Transverse colon (tissue), 4 donors: ENCODE results near the gene MRPL14. TPM values are rescaled to one million over a fixed set of nuclear protein-coding genes. Genes with fewer than 3 reads are reported as not detected.
A peak's percentile ranks its signal among the peaks of the same experiment; 100 is the strongest.

Experiments used
- DNase-seq: peaks from one replicate; pipeline ENCODE4 v3.0.0-alpha.2; 2019
- H3K27ac ChIP-seq, 4 donors: fragments of 200-600 bp; sonication (generic); 2 replicates each; pipeline ENCODE4 v1.5.1; 2016 to 2018; ENCODE audit warnings: inconsistent platforms in 4 of 4
- H3K27me3 ChIP-seq: fragments of 200-600 bp; sonication (generic); 2 replicates; pipeline ENCODE4 v1.5.1; 2017; ENCODE audit warnings: inconsistent platforms
- H3K36me3 ChIP-seq, 4 donors: fragments of 200-600 bp; sonication (generic); 2 replicates each; pipeline ENCODE4 v1.5.1; 2017 to 2019; ENCODE audit warnings: inconsistent platforms in 4 of 4
- H3K4me1 ChIP-seq, 4 donors: fragments of 200-600 bp; sonication (generic); 2 replicates each; pipeline ENCODE4 v1.5.1; 2017 to 2020; ENCODE audit warnings: inconsistent platforms in 4 of 4
- H3K4me3 ChIP-seq, 4 donors: fragments of 200-600 bp; sonication (generic); 1 replicate in 1 of 4; 2 replicates in 3 of 4; pipeline versions ENCODE4 v1.5.1 to v1.6.1; 2017 to 2019; ENCODE audit warnings: inconsistent platforms in 4 of 4
- H3K9me3 ChIP-seq, 2 donors: fragments of 200-600 bp; sonication (generic); 2 replicates each; pipeline ENCODE4 v1.5.1; 2017 to 2019; ENCODE audit warnings: inconsistent platforms in 2 of 2
- EP300 ChIP-seq: sonication (generic); formaldehyde crosslinking; IDR thresholded peaks from one replicate; pipeline ENCODE4 v1.6.1; 2017; ENCODE audit warnings: antibody characterized with exemption, low read depth
- POLR2A ChIP-seq: fragments of 450-650 bp; IDR thresholded peaks from one replicate; pipeline ENCODE4 v1.6.1; 2016; ENCODE audit warnings: antibody characterized with exemption, mild to moderate bottlenecking, moderate library complexity
- POLR2AphosphoS5 ChIP-seq, 3 donors: sonication (generic); formaldehyde crosslinking; IDR thresholded peaks; one replicate each; pipeline ENCODE4 v1.6.1; 2016; ENCODE audit warnings: antibody characterized with exemption in 3 of 3
- WGBS, 2 donors: methylation state at CpG; one replicate each; pipeline ENCODE4 v1.1.5; 2018; ENCODE audit warnings: low coverage in 1 of 2; 5-methylcytosine and 5-hydroxymethylcytosine counted together
- in situ Hi-C, 4 donors: fragments of 200-750 bp; cut with MboI; loops; one replicate each; pipeline versions ENCODE4 v1.15.0 to v1.15.1; 2017; ENCODE audit warnings: low sequenced_read_pairs in 3 of 4, low pct_ligation_motif_present in 1 of 4, low pct_unique_long_range_greater_than_20kb in 1 of 4
- intact Hi-C: fragments of 100-400 bp; cut with DNase I; formaldehyde crosslinking; loops from one replicate; pipeline ENCODE4 v1.15.1; 2023; ENCODE audit warnings: low total_unique reads
- total RNA-seq, 4 donors: library from RNA; depleted of rRNA; stranded (reverse); fragments of >200 nt; gene quantifications; one replicate each; pipeline ENCODE4 v1.1.0, GENCODE V29; 2016
- TF ChIP-seq, protein P1 (sequence below), 5 experiments: fragments of 200-600 bp in 3 of 5; fragments of 450-650 bp in 2 of 5; sonication (generic) in 3 of 5; IDR thresholded peaks; 1 replicate in 2 of 5; 2 replicates in 3 of 5; pipeline ENCODE4 v1.5.1; 2016 to 2017; ENCODE audit warnings: antibody characterized with exemption in 5 of 5, inconsistent platforms in 3 of 5, mild to moderate bottlenecking in 2 of 5, moderate library complexity in 1 of 5

The MRPL14 gene
- total RNA-seq, 4 donors from 2014 or later, result 15.5 to 54.6 (median 45.9) TPM

DNA sequence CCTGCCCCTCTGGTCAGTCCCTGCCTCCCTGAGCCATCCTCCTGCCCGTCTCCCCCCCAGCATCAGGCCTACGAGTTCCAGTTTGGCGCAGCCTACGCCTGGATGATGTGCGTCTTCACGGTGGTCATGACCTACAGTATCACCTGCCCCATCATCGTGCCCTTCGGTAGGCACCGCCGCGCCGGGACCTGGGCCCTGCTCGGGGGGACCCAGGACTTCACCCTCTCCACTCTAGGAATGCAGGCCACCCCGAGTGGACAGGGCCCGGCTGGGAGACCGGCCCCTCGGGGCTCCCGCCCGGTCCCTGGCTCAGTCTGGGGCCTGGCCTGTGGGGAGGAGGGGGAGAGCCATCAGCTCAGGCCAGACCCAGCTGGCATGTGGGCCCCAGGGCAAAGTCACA is 25.3 kb upstream of the MRPL14 start:
- Histone ChIP-seq H3K27me3 (no peaks in the 10 kb centered on the region), H3K36me3 (peaks cover 0 to 10% (median 3%) of the 10 kb centered on the region in 4 donors), H3K4me1 (peaks cover 3 to 9% (median 7%) of the 10 kb centered on the region in 4 donors), H3K4me3 (no peak overlapping the region), H3K27ac (no peak overlapping the region), H3K9me3 (no peaks in the 10 kb centered on the region)
- no peak for DNase-seq
- WGBS, 2 donors, result 90 to 92% methylated on average over 5 to 15 of the region's 19 CpGs
- in situ Hi-C loops, result loop anchor here in 2 of 4 donors (5.0 to 25.0 kb wide), 2 partner anchors 50 to 185 kb away; partner anchors contain the start of gene SPATS1 (in 2 of the 2)
- TF ChIP-seq POLR2AphosphoS5 (IDR thresholded peaks at IDR 0.05), result no peak
- TF ChIP-seq EP300, result no peak
- no peak for TF ChIP-seq POLR2A
- TF ChIP-seq, protein P1, sequence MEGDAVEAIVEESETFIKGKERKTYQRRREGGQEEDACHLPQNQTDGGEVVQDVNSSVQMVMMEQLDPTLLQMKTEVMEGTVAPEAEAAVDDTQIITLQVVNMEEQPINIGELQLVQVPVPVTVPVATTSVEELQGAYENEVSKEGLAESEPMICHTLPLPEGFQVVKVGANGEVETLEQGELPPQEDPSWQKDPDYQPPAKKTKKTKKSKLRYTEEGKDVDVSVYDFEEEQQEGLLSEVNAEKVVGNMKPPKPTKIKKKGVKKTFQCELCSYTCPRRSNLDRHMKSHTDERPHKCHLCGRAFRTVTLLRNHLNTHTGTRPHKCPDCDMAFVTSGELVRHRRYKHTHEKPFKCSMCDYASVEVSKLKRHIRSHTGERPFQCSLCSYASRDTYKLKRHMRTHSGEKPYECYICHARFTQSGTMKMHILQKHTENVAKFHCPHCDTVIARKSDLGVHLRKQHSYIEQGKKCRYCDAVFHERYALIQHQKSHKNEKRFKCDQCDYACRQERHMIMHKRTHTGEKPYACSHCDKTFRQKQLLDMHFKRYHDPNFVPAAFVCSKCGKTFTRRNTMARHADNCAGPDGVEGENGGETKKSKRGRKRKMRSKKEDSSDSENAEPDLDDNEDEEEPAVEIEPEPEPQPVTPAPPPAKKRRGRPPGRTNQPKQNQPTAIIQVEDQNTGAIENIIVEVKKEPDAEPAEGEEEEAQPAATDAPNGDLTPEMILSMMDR (IDR thresholded peaks at IDR 0.05), result no peak
- intact Hi-C loops, result loop anchor here (5.0 kb wide), 1 partner anchor 385 kb away; no protein-coding TSS in a partner anchor

DNA sequence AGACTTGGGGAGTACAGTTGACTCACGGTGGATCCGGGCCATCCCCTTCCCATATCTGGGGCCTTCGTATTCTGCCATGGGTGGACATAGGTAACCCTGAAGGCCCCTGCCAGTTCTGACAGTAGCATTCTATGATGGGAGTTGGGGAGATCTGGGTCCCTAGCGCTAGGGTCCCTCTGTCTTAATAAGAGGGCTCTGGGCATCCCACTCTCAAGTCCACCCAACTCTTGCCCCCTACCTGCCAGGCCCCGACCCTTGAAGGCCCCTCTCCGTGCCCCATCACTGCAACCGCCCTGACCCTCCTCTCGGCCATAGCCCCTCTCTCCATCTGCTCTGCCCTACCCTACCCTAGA is 24.8 kb upstream of the MRPL14 start:
- H3K4me1 ChIP-seq, result peaks cover 3 to 9% (median 7%) of the 10 kb centered on the region in 4 donors
- intact Hi-C loops, result loop anchor here (5.0 kb wide), 1 partner anchor 385 kb away; no protein-coding TSS in a partner anchor
- TF ChIP-seq POLR2AphosphoS5 (IDR thresholded peaks at IDR 0.05) (no peak), EP300 (no peak), POLR2A (no peak)
- TF ChIP-seq, protein P1 (IDR thresholded peaks at IDR 0.05), result peak in 1 of 5 experiments; percentile 14
- H3K27me3 ChIP-seq, result no peaks in the 10 kb centered on the region
- H3K27ac ChIP-seq, result no peak overlapping the region
- no peak for DNase-seq
- H3K4me3 ChIP-seq, result no peak overlapping the region
- in situ Hi-C loops, result loop anchor here in 2 of 4 donors (5.0 to 25.0 kb wide), 2 partner anchors 50 to 185 kb away; partner anchors contain the start of gene SPATS1 (in 2 of the 2)
- H3K9me3 ChIP-seq, result no peaks in the 10 kb centered on the region
- H3K36me3 ChIP-seq, result peaks cover 0 to 14% (median 3%) of the 10 kb centered on the region in 4 donors
- WGBS, 2 donors, result 58% methylated on average over 7 of the region's 8 CpGs; no CpG with 5 or more reads in 1 of the 2 donors

DNA sequence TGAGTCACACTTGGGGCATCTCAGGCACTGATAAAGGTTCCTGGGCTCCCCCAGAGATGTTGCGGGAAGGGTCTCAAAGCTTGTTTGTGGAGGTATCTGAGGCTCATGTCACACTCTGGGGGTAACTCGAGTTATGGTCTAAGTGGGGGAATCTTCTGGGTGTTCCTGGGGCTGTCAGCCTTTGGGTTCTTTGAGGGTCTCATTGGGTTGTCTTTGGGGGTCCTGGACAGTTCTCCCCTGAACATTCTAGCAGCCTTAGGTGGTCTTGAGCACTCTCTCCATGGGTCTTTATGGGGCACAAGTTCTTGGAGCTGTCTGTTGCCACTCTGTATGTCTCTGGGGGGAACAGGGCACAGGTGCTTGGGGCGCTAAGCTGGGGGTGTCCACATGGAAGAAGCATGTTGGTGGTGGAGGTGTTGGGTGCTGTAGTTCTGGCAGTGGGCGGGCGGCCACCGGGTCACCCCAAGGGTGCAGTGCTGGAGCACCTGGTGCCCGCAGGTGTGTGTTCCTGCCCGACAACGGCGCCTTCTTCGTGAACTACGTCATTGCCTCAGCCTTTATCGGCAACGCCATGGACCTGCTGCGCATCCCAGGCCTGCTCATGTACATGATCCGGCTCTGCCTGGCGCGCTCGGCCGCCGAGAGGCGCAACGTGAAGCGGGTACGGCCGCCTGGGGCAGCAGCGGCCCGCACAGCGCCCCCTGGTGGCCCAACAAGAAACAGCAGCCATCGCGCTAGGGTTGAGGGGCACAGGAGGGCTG is 24.3 kb upstream of the MRPL14 start:
- H3K36me3 ChIP-seq, result peaks cover 0 to 14% (median 3%) of the 10 kb centered on the region in 4 donors
- no peaks in the 10 kb centered on the region for H3K9me3 ChIP-seq
- no peak overlapping the region for H3K27ac ChIP-seq
- peak; percentile 79 for DNase-seq
- in situ Hi-C loops (loop anchor here in 2 of 4 donors (5.0 to 25.0 kb wide), 2 partner anchors 49 to 186 kb away; partner anchors contain the start of gene SPATS1 (in 2 of the 2)), intact Hi-C loops (loop anchor here (1.0 to 5.0 kb wide), 2 partner anchors 56 to 384 kb away; no protein-coding TSS in a partner anchor)
- peaks cover 1 to 6% (median 4%) of the 10 kb centered on the region in 4 donors for H3K4me1 ChIP-seq
- TF ChIP-seq, protein P1 (IDR thresholded peaks at IDR 0.05), result peak; percentile 98 to 100 (median 99)
- TF ChIP-seq POLR2A (no peak), EP300 (no peak), POLR2AphosphoS5 (IDR thresholded peaks at IDR 0.05) (peak in 2 of 3 donors; percentile 23 to 36)
- 19% methylated on average over 31 of the region's 31 CpGs; no CpG with 5 or more reads in 1 of the 2 donors for WGBS, 2 donors
- no peaks in the 10 kb centered on the region for H3K27me3 ChIP-seq
- no peak overlapping the region for H3K4me3 ChIP-seq

DNA sequence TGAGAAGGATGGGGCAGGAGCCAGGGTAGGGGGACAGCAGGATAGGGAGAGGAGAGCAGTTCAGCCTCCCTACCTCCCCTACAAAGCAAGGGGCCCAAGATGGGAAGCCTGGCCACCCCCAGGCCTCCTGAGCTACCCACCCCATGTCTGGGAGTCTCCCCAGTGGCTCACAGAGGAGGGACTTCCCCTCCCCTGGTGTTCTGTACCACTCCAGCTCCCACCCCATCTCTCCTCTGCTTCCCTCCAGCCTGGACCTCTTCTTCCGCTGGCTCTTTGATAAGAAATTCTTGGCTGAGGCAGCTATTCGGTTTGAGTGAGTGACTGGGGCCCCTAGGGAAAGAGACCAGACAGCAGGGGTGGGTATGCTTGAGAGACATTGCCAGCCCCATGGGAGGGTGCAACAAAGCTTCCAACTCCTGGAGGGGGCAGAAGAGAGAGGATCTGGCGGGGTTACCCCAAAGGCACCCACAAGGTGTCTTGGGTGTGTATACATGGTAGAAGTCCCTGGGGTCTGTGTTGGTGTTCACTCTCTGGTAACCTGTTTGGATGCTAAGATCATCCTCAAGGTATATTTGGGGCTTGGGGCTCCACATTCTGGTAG is 23.2 kb upstream of the MRPL14 start:
- in situ Hi-C loops (loop anchor here in 2 of 4 donors (5.0 to 25.0 kb wide), 2 partner anchors 48 to 187 kb away; partner anchors contain the start of gene SPATS1 (in 2 of the 2)), intact Hi-C loops (loop anchor here (1.0 to 5.0 kb wide), 2 partner anchors 34 to 383 kb away; no protein-coding TSS in a partner anchor)
- Histone ChIP-seq H3K4me1 (peaks cover 0 to 6% (median 2%) of the 10 kb centered on the region in 4 donors), H3K36me3 (peaks cover 0 to 14% (median 3%) of the 10 kb centered on the region in 4 donors), H3K27me3 (no peaks in the 10 kb centered on the region), H3K9me3 (no peaks in the 10 kb centered on the region), H3K4me3 (no peak overlapping the region), H3K27ac (no peak overlapping the region)
- TF ChIP-seq POLR2AphosphoS5 (IDR thresholded peaks at IDR 0.05), result no peak
- no peak for TF ChIP-seq POLR2A
- no peak for TF ChIP-seq EP300
- TF ChIP-seq, protein P1 (IDR thresholded peaks at IDR 0.05), result no peak
- 86% methylated on average over 3 of the region's 3 CpGs; no CpG with 5 or more reads in 1 of the 2 donors for WGBS, 2 donors
- DNase-seq, result no peak
